GM13976 (cell line): ENCODE data around the gene MEGF11.

Experiments used
- DNase-seq: peaks from one replicate; pipeline ENCODE4 v3.0.0; 2012; ENCODE audit warnings: low spot score
- in situ Hi-C: fragments of 300-500 bp; cut with MboI; formaldehyde crosslinking; loops from one replicate; pipeline ENCODE4 v1.12.0; 2022; ENCODE audit warnings: low sequenced_read_pairs, mixed read lengths, inconsistent platforms; ENCODE audit not compliant: unreplicated experiment
- TF ChIP-seq, protein P1 (sequence below): IDR thresholded peaks from 2 replicates; pipeline ENCODE4 v1.5.1; 2012; ENCODE audit warnings: borderline replicate concordance, mild to moderate bottlenecking; ENCODE audit not compliant: insufficient read depth; ENCODE audit errors: extremely low read depth, missing control alignments, control extremely low read depth

The MEGF11 gene

GRCh38 chr15:66164788-66165187 lies 88.8 kb downstream of the MEGF11 start:
- TF ChIP-seq, protein P1, sequence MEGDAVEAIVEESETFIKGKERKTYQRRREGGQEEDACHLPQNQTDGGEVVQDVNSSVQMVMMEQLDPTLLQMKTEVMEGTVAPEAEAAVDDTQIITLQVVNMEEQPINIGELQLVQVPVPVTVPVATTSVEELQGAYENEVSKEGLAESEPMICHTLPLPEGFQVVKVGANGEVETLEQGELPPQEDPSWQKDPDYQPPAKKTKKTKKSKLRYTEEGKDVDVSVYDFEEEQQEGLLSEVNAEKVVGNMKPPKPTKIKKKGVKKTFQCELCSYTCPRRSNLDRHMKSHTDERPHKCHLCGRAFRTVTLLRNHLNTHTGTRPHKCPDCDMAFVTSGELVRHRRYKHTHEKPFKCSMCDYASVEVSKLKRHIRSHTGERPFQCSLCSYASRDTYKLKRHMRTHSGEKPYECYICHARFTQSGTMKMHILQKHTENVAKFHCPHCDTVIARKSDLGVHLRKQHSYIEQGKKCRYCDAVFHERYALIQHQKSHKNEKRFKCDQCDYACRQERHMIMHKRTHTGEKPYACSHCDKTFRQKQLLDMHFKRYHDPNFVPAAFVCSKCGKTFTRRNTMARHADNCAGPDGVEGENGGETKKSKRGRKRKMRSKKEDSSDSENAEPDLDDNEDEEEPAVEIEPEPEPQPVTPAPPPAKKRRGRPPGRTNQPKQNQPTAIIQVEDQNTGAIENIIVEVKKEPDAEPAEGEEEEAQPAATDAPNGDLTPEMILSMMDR: no peak
- DNase-seq: no peak
- in situ Hi-C loops: no loop called here

DNA sequence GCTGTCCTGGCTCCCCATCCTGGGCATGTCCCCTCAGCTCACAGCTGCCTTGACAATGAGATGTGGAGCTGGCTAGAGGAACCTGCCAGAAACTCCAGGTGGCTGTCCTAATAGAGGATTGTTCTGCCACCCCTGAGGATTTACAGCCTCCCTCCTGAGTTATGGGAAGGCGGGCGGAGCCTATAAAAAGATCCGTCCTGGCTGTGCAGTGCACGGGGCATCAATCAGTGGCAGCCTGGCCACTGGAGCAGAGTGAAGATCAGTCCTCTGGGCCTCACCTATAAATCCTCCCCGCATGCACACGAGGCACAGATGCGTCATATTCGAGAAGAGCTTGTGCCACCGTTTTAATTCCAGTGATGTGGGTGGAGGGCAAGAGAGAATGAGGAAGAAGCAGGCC lies 90.0 kb downstream of the MEGF11 start:
- no peak for DNase-seq

GRCh38 chr15:66162286-66162685 lies 91.3 kb downstream of the MEGF11 start:
- DNase-seq: no peak
- TF ChIP-seq, protein P1: no peak
- in situ Hi-C loops: no loop called here

More for the DNA sequence above, 90.0 kb downstream of the MEGF11 start:
- in situ Hi-C loops: no loop called here
- TF ChIP-seq, protein P1: no peak

DNA sequence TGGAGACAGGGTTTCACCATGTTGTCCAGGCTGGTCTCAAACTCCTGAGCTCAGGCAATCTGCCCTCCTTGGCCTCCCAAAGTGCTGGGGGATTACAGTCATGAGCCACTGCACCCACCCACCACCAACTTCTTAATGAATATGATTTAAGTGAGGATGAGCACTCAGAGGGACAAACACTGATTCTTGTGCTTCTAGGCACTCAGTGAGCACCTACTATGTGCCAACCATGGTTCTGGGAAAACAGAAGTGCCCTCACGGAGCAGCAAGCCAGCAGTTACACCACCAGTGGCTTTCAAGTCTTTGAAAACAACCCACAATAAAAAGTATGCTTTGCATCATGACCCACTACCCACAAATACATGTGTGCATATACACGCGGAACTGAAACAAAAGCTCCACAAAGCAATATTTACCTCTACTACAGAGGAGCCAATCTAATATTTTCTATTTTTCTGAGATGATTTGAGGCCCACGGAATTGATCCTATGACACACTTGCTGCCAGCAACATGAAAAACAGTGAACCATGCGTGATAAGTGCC lies 91.9 kb downstream of the MEGF11 start:
- TF ChIP-seq, protein P1: no peak
- no peak for DNase-seq
- in situ Hi-C loops: no loop called here

DNA sequence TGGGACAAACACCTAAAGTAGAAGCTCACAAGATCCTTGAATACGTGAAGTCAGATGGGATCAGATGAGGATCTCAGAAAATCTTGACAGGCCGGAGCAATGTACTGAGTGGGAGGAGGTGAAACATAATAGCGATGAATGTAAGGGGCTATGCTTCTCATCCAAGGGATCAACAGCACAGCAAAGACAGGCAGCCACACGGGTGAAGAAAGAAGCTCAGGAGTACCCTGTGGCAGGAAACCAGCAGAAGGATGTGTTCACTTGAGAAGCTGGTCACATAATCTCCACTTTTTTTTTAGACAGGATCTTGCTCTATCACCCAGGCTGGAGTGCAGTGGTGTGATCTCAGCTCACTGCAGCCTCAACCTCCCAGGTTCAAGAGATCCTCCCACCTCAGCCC lies 92.4 kb downstream of the MEGF11 start:
- DNase-seq: no peak
- in situ Hi-C loops: no loop called here
- TF ChIP-seq, protein P1: no peak

DNA sequence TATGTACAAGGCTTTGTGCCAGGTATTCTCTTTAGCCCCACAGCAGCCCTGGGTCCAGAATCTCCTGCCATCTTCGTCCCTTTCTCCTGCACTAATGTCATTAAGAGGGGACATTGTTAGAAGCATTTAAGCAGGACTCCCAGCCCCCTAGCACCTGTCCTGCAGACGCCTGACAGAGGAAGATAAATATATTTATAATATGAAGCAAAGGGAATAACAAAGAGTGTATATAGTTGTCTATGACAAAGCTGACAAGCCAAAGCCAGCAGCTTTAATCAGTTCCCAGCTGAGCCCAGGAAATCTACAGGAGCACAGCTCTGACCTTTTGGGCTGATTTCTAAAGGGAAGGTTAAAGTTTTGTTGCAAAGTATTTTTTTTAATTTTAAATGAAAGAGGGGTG lies 96.0 kb downstream of the MEGF11 start:
- TF ChIP-seq, protein P1: no peak
- no peak for DNase-seq
- in situ Hi-C loops: no loop called here

GRCh38 chr15:66156310-66156975 lies 97.1 kb downstream of the MEGF11 start:
- in situ Hi-C loops: no loop called here
- TF ChIP-seq, protein P1: no peak
- DNase-seq: no peak
